Keratinocyte (primary cell): Measurements from ENCODE around the gene LMCD1. TPM values are rescaled to one million over a fixed set of nuclear protein-coding genes. Genes with fewer than 3 reads are reported as not detected.

ENCODE experiments used
- DNase-seq: peaks from one replicate; pipeline ENCODE4 v3.0.0-alpha.2; 2011; ENCODE audit warnings: low read depth, missing footprints, low spot score
- FAIRE-seq: peaks from 2 replicates; lab custom pipeline; 2011; peaks lifted over from hg19 to GRCh38; lab: Jason Lieb, UNC
- H2AFZ ChIP-seq: 2 replicates; pipeline ENCODE4 v1.6.0; 2012; ENCODE audit warnings: low read length, control low read depth, inconsistent platforms; ENCODE audit not compliant: control insufficient read depth
- H3K27ac ChIP-seq: 2 replicates; pipeline ENCODE4 v1.5.1; 2011; ENCODE audit warnings: low read length; ENCODE audit not compliant: control insufficient read depth, insufficient read depth
- H3K27me3 ChIP-seq: 3 replicates; pipeline ENCODE4 v1.6.0; 2011; ENCODE audit warnings: low read length; ENCODE audit not compliant: control insufficient read depth, insufficient read depth; ENCODE audit errors: extremely low read depth
- H3K36me3 ChIP-seq, 2 experiments: 2 replicates in 1 of 2; 3 replicates in 1 of 2; pipeline ENCODE4 v1.5.1; 2011; ENCODE audit warnings: low read length in 2 of 2, mild to moderate bottlenecking in 1 of 2; ENCODE audit not compliant: control insufficient read depth in 2 of 2, insufficient read depth in 2 of 2; ENCODE audit errors: extremely low read depth in 1 of 2
- H3K4me1 ChIP-seq: 3 replicates; pipeline ENCODE4 v1.5.1; 2011; ENCODE audit warnings: low read length; ENCODE audit not compliant: control insufficient read depth, insufficient read depth; ENCODE audit errors: extremely low read depth
- H3K4me2 ChIP-seq: 3 replicates; pipeline ENCODE4 v1.6.0; 2011; ENCODE audit warnings: low read depth, low read length; ENCODE audit not compliant: control insufficient read depth, insufficient read depth; ENCODE audit errors: extremely low read depth
- H3K4me3 ChIP-seq, 3 experiments: fragments of 200-600 bp in 1 of 3; sonication (generic) in 1 of 3; 2 replicates in 2 of 3; 3 replicates in 1 of 3; pipeline ENCODE4 v1.5.1; 2011 to 2016; ENCODE audit warnings: low read length in 3 of 3, mild to moderate bottlenecking in 3 of 3, control low read depth in 2 of 3, inconsistent platforms in 1 of 3, low read depth in 1 of 3, mixed read lengths in 1 of 3, mixed run types in 1 of 3, moderate library complexity in 1 of 3; ENCODE audit not compliant: control insufficient read depth in 2 of 3, insufficient read depth in 2 of 3; ENCODE audit errors: extremely low read depth in 1 of 3
- H3K79me2 ChIP-seq: 2 replicates; pipeline ENCODE4 v1.6.0; 2012; ENCODE audit warnings: low read length; ENCODE audit not compliant: control insufficient read depth, insufficient read depth
- H3K9ac ChIP-seq: 3 replicates; pipeline ENCODE4 v1.6.0; 2011; ENCODE audit warnings: low read length; ENCODE audit not compliant: control insufficient read depth, insufficient read depth; ENCODE audit errors: extremely low read depth
- H3K9me1 ChIP-seq: 3 replicates; pipeline ENCODE4 v1.6.0; 2011; ENCODE audit warnings: low read length; ENCODE audit not compliant: control insufficient read depth, insufficient read depth; ENCODE audit errors: extremely low read depth
- H3K9me3 ChIP-seq: 2 replicates; pipeline ENCODE4 v1.5.1; 2012; ENCODE audit warnings: low read depth, low read length; ENCODE audit not compliant: control insufficient read depth
- H4K20me1 ChIP-seq: 3 replicates; pipeline ENCODE4 v1.6.0; 2011; ENCODE audit warnings: low read length; ENCODE audit not compliant: control insufficient read depth, insufficient read depth; ENCODE audit errors: extremely low read depth
- EZH2 ChIP-seq: IDR thresholded peaks from one replicate; pipeline ENCODE4 v1.6.1; 2012; ENCODE audit warnings: inconsistent platforms, mild to moderate bottlenecking, low read length, moderate library complexity
- dilution Hi-C: fragments of 300-500 bp; cut with MboI; formaldehyde crosslinking; loops from one replicate; pipeline ENCODE4 v1.7.0; 2020; ENCODE audit warnings: low sequenced_read_pairs; ENCODE audit not compliant: extremely low pct_ligation_motif_present
- polyA plus RNA-seq, 5 experiments: library from polyadenylated mRNA; depleted of rRNA in 3 of 5; stranded (reverse) in 3 of 5; stranded (forward) in 1 of 5; unstranded in 1 of 5; fragments of >200 nt; gene quantifications; 1 replicate in 1 of 5; 2 replicates in 3 of 5; 3 replicates in 1 of 5; pipeline versions ENCODE4 v1.2.1 to v1.2.3, GENCODE V29; 2011 to 2012; ENCODE audit warnings: missing spikeins in 2 of 5, low read depth in 1 of 5, low replicate concordance in 1 of 5
- TF ChIP-seq, protein P1 (sequence below), 3 experiments: IDR thresholded peaks in 1 of 3; conservative IDR thresholded peaks in 1 of 3; optimal IDR thresholded peaks in 1 of 3; 2 replicates in 2 of 3; 3 replicates in 1 of 3; pipeline versions ENCODE3 to v1.5.1; 2011; ENCODE audit warnings: low read length in 3 of 3, mild to moderate bottlenecking in 3 of 3, moderate library complexity in 2 of 3, control low read depth in 1 of 3, inconsistent platforms in 1 of 3; ENCODE audit not compliant: insufficient read depth in 2 of 3; ENCODE audit errors: extremely low read depth in 1 of 3

LMCD1 gene
- polyA plus RNA-seq, 1 donor (not counting 4 experiments of a cell fraction or from before 2014, with no cell fraction given), result 3.7 TPM

DNA sequence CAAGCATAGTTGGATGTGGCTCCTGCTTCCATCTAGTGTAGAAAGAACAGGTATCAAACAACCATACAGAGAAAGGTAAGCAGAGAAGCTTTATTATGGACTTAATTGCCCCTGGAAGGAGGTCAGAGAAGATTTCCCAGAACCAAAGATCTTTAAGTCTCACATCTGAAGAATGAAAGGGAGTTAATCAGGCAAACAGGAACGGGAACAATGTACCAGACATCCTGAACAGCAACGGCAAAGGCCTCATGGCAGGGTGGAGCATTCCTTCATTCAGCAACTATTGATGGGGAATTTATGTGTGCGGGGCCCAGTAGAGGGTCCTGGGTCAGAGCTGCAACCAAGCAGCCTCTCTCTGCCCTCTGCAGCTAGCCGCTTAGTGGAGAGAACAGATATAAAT is 61.5 kb downstream of the LMCD1 start:
- TF ChIP-seq EZH2, result no peak
- TF ChIP-seq, protein P1, sequence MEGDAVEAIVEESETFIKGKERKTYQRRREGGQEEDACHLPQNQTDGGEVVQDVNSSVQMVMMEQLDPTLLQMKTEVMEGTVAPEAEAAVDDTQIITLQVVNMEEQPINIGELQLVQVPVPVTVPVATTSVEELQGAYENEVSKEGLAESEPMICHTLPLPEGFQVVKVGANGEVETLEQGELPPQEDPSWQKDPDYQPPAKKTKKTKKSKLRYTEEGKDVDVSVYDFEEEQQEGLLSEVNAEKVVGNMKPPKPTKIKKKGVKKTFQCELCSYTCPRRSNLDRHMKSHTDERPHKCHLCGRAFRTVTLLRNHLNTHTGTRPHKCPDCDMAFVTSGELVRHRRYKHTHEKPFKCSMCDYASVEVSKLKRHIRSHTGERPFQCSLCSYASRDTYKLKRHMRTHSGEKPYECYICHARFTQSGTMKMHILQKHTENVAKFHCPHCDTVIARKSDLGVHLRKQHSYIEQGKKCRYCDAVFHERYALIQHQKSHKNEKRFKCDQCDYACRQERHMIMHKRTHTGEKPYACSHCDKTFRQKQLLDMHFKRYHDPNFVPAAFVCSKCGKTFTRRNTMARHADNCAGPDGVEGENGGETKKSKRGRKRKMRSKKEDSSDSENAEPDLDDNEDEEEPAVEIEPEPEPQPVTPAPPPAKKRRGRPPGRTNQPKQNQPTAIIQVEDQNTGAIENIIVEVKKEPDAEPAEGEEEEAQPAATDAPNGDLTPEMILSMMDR (optimal IDR thresholded peaks at IDR 0.05 in 1 of 3, IDR thresholded peaks at IDR 0.05 in 1 of 3, conservative IDR thresholded peaks at IDR 0.05 in 1 of 3; ENCODE audit: extremely low read depth in 1 of 3, insufficient read depth in 2 of 3, low read length in 3 of 3), result no peak
- Histone ChIP-seq H2AFZ (no peak overlapping the region), H3K9ac (no peak overlapping the region), H3K27ac (no peak overlapping the region), H3K79me2 (no peaks in the 10 kb centered on the region), H3K4me2 (no peak overlapping the region), H3K9me1 (no peaks in the 10 kb centered on the region), H3K27me3 (no peaks in the 10 kb centered on the region), H4K20me1 (no peaks in the 10 kb centered on the region), H3K4me1 (no peaks in the 10 kb centered on the region), H3K4me3 (no peak overlapping the region), H3K9me3 (no peaks in the 10 kb centered on the region), H3K36me3 (no peaks in the 10 kb centered on the region)
- DNase-seq (no peak), FAIRE-seq (no peak)
- dilution Hi-C loops, result no loop called here

DNA sequence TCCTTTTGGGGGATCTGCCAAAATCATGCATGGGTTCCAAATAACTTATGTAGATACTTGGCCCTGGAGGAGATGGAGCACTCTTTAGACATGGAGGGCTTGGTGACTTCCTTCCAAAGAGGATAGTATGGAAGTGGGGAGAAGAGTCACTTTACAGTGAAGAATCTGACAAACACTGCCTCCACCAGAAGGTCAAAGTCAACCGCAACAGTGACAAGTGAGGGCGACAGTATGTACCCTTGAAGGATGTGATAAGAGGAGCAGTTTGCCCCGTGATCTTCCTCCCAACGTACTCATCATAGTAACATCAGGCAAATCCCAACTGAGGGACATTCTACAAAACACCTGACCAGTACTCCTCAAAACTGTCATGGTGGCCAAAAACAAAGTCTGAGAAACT is 62.0 kb downstream of the LMCD1 start:
- Histone ChIP-seq H3K4me3 (no peak overlapping the region), H3K4me1 (no peaks in the 10 kb centered on the region), H3K9ac (no peak overlapping the region), H3K4me2 (no peak overlapping the region), H2AFZ (no peak overlapping the region), H3K9me1 (no peaks in the 10 kb centered on the region), H3K9me3 (no peaks in the 10 kb centered on the region), H3K27me3 (no peaks in the 10 kb centered on the region), H3K79me2 (no peaks in the 10 kb centered on the region), H3K27ac (no peak overlapping the region), H4K20me1 (no peaks in the 10 kb centered on the region), H3K36me3 (no peaks in the 10 kb centered on the region)
- no peak for FAIRE-seq
- TF ChIP-seq, protein P1 (optimal IDR thresholded peaks at IDR 0.05 in 1 of 3, IDR thresholded peaks at IDR 0.05 in 1 of 3, conservative IDR thresholded peaks at IDR 0.05 in 1 of 3; ENCODE audit: extremely low read depth in 1 of 3, insufficient read depth in 2 of 3, low read length in 3 of 3), result no peak
- no peak for TF ChIP-seq EZH2
- dilution Hi-C loops, result no loop called here
- DNase-seq, result no peak
